ENCODE results near the gene BAZ2A. TPM values are rescaled to one million over a fixed set of nuclear protein-coding genes. Genes with fewer than 3 reads are reported as not detected.
A peak's percentile ranks its signal among the peaks of the same experiment; 100 is the strongest.

Gene BAZ2A
- total RNA-seq, 2 donors from 2014 or later: 97.8 to 166 TPM

DNA sequence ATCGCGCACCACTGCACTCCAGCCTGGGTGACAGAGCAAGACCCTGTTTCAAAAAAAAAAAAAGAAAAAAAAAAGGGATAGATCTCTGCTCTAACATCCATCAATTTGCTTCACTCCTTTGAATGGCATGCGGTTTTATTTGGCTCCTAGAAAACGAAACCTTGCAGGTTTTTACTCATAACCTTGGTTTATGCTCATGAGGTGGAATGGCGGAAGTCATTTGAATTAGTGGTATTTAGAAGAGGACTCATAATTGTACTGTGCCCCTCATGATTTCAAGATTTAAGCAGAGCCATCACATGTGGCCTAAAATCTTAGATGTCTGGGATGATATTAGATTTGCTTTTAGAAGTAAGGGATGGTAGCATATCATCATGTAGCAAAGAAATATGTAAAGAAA lies 79.1 kb downstream of the BAZ2A start:
- Mint-ChIP-seq H3K4me3 (no peak overlapping the region), H3K27me3 (no peaks in the 10 kb centered on the region), H3K9me3 (no peaks in the 10 kb centered on the region), H3K27ac (no peak overlapping the region), H3K4me1 (peaks cover 4% of the 10 kb centered on the region), H3K36me3 (ENCODE audit: low read depth) (no peaks in the 10 kb centered on the region)
- ATAC-seq (replicated peaks): peak; percentile 45

GRCh38 chr12:56546680-56547079 lies 83.4 kb downstream of the BAZ2A start:
- no peaks in the 10 kb centered on the region for H3K36me3 Mint-ChIP-seq (ENCODE audit: low read depth)
- H3K27me3 Mint-ChIP-seq: no peaks in the 10 kb centered on the region
- no peak overlapping the region for H3K4me3 Mint-ChIP-seq
- peaks cover 4% of the 10 kb centered on the region for H3K4me1 Mint-ChIP-seq
- H3K9me3 Mint-ChIP-seq: no peaks in the 10 kb centered on the region
- no peak overlapping the region for H3K27ac Mint-ChIP-seq
- ATAC-seq (replicated peaks): no peak

Other genes with a start within 250 kb of the BAZ2A start
- gene TIMELESS, start 180.9 kb downstream of the BAZ2A start, total RNA-seq: 10 to 100 TPM; 36.6 to 57.4 TPM
- not detected for gene MIP, start 175.7 kb downstream of the BAZ2A start, total RNA-seq
- gene SPRYD4, start 161.7 kb downstream of the BAZ2A start, total RNA-seq: 1 to 10 TPM; 3.9 to 4.2 TPM
- gene GLS2, start 142.2 kb downstream of the BAZ2A start, total RNA-seq: 1 to 10 TPM; 1.3 to 4.7 TPM
- 1 to 10 TPM; 1.1 to 2.3 TPM for gene RBMS2, start 108.5 kb downstream of the BAZ2A start, total RNA-seq
- gene ATP5F1B, start 15.7 kb upstream of the BAZ2A start, total RNA-seq: 100 to 1,000 TPM; 489 to 941 TPM
- gene PTGES3, start 58.0 kb upstream of the BAZ2A start, total RNA-seq: 100 to 1,000 TPM; 278 to 391 TPM
- 1,000 to 10,000 TPM in 1 of 2 donors, 100 to 1,000 TPM in 1; 869 to 1,019 TPM for gene NACA, start 95.0 kb upstream of the BAZ2A start, total RNA-seq
- gene PRIM1, start 122.0 kb upstream of the BAZ2A start, total RNA-seq: 10 to 100 TPM; 58.0 to 62.9 TPM
- 1 to 10 TPM; 2.8 to 4.8 TPM for gene HSD17B6, start 133.0 kb upstream of the BAZ2A start, total RNA-seq

Data from activated T-helper 17 cell treated with anti-CD3 and anti-CD28 coated beads, Interleukin-2, amount 50 U/mL, for 72 hours (primary cell).